ENCODE results near the gene C1orf53. TPM values are rescaled to one million over a fixed set of nuclear protein-coding genes. Genes with fewer than 3 reads are reported as not detected.
"Not testable (repeated sequence)": the region's sequence is repeated elsewhere in the genome, so short reads cannot be mapped to it uniquely, and the experiment has no call there.

The C1orf53 gene
- total RNA-seq (not detected), total RNA-seq (0 to 0.15 reads per million in 2 donors)

DNA sequence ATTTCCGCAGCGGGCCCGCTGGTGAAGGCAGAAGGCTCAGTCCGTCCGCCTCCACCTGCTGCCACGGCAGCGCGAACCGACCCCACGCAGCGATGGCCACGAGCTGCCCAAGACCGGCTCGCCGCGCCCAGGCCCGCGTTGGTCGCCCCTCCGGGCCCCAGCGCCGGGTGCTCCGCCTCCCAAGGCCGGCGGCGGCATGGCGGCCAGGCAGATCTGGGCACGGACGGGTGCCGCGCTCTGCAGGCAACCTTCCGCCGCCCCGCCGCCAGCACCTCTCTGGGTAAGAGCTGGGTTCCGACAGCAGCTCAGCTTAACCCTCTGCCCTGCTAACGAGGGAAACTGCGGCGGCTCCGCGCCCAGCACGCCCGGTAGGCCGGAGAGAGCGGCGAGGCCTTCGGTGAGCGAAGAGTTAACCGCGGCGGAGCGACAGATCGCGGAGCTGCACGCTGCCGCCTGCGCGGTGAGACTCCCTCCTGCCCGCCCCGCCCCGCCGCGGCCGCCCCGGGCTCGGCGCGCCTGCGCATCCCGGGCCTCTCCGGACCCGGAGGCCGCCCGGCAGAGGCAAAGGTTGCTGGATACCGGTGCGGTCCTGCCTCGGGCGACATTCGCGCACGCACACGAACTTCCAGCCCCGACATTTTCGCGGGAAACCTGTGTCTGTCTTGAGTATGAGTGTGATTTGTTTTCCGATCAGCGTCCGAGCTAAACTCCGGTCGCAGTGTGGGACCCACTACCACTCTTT, at the start of gene C1orf53:
Gene C1orf53, plus strand, starts transcription at position 177 of the 742 bp plus-strand sequence. Its CDS starts 20 bp downstream, at position 197.
- H3K27me3 Mint-ChIP-seq = peaks cover 51% of the 10 kb centered on the region
- ATAC-seq = peak; percentile 91

GRCh38 chr1:197855751-197856150, 46.7 kb upstream of the C1orf53 start:
- not testable (repeated sequence) for H3K4me1 Mint-ChIP-seq; DNase-seq; H3K4me3 Mint-ChIP-seq; H3K36me3 Mint-ChIP-seq (ENCODE audit: low read depth); H3K27ac Mint-ChIP-seq; H3K9me3 ChIP-seq (ENCODE audit: control insufficient read depth, low read length, poor library complexity, severe bottlenecking); ATAC-seq
- peaks cover 11% of the 10 kb centered on the region for H3K27me3 Mint-ChIP-seq

More for the DNA sequence above, at the start of gene C1orf53:
- DNase-seq = peak; percentile 57 to 68 (median 67)
- H3K36me3 Mint-ChIP-seq (ENCODE audit: low read depth) = peaks cover 2% of the 10 kb centered on the region
- H3K4me3 Mint-ChIP-seq = peak within 1 kb of the TSS; percentile 92
- H3K9me3 ChIP-seq (ENCODE audit: control insufficient read depth, low read length, poor library complexity, severe bottlenecking) = no peaks in the 10 kb centered on the region
- peak within 1 kb of the TSS; percentile 27 for H3K27ac Mint-ChIP-seq
- H3K4me1 Mint-ChIP-seq = peaks cover 9% of the 10 kb centered on the region

- H3K36me3 Mint-ChIP-seq (ENCODE audit: low read depth) = no peaks in the 10 kb centered on the region
Observed at GRCh38 chr1:197857477-197857876, 45.0 kb upstream of the C1orf53 start.

GRCh38 chr1:197859024-197859423, 43.4 kb upstream of the C1orf53 start:
- Mint-ChIP-seq H3K27me3 (peaks cover 4% of the 10 kb centered on the region), H3K36me3 (ENCODE audit: low read depth) (no peaks in the 10 kb centered on the region), H3K4me3 (no peak overlapping the region), H3K4me1 (no peaks in the 10 kb centered on the region), H3K27ac (no peak overlapping the region)
- ATAC-seq = no peak
- no peak for DNase-seq
- H3K9me3 ChIP-seq (ENCODE audit: control insufficient read depth, low read length, poor library complexity, severe bottlenecking) = no peaks in the 10 kb centered on the region

More at GRCh38 chr1:197857477-197857876, 45.0 kb upstream of the C1orf53 start:
- Mint-ChIP-seq H3K4me1 (no peaks in the 10 kb centered on the region), H3K4me3 (no peak overlapping the region), H3K27me3 (peaks cover 1% of the 10 kb centered on the region), H3K27ac (no peak overlapping the region)
- ATAC-seq (no peak), DNase-seq (no peak)
- H3K9me3 ChIP-seq (ENCODE audit: control insufficient read depth, low read length, poor library complexity, severe bottlenecking) = no peaks in the 10 kb centered on the region

GRCh38 chr1:197862221-197862620, 40.2 kb upstream of the C1orf53 start:
- H3K4me3 Mint-ChIP-seq = no peak overlapping the region
- no peak overlapping the region for H3K27ac Mint-ChIP-seq
- H3K36me3 Mint-ChIP-seq (ENCODE audit: low read depth) = no peaks in the 10 kb centered on the region
- no peaks in the 10 kb centered on the region for H3K9me3 ChIP-seq (ENCODE audit: control insufficient read depth, low read length, poor library complexity, severe bottlenecking)
- H3K27me3 Mint-ChIP-seq = peaks cover 4% of the 10 kb centered on the region
- ATAC-seq (no peak), DNase-seq (no peak)
- no peaks in the 10 kb centered on the region for H3K4me1 Mint-ChIP-seq

- Mint-ChIP-seq H3K4me3 (no peak overlapping the region), H3K36me3 (ENCODE audit: low read depth) (no peaks in the 10 kb centered on the region), H3K27me3 (peaks cover 4% of the 10 kb centered on the region), H3K27ac (no peak overlapping the region), H3K4me1 (no peaks in the 10 kb centered on the region)
- no peak for DNase-seq
- ATAC-seq = no peak
- H3K9me3 ChIP-seq (ENCODE audit: control insufficient read depth, low read length, poor library complexity, severe bottlenecking) = no peaks in the 10 kb centered on the region
Observed at GRCh38 chr1:197862671-197863070, 39.8 kb upstream of the C1orf53 start.

GRCh38 chr1:197865809-197866208, 36.6 kb upstream of the C1orf53 start:
- Mint-ChIP-seq H3K36me3 (ENCODE audit: low read depth) (no peaks in the 10 kb centered on the region), H3K4me1 (no peaks in the 10 kb centered on the region), H3K4me3 (no peak overlapping the region), H3K27ac (no peak overlapping the region), H3K27me3 (peaks cover 4% of the 10 kb centered on the region)
- DNase-seq (no peak), ATAC-seq (no peak)
- no peaks in the 10 kb centered on the region for H3K9me3 ChIP-seq (ENCODE audit: control insufficient read depth, low read length, poor library complexity, severe bottlenecking)

- ATAC-seq (peak; percentile 87), DNase-seq (peak in 1 of 3 donors; percentile 11)
- H3K27me3 Mint-ChIP-seq = peaks cover 15% of the 10 kb centered on the region
- H3K27ac Mint-ChIP-seq = no peak overlapping the region
- H3K4me1 Mint-ChIP-seq = no peaks in the 10 kb centered on the region
- no peaks in the 10 kb centered on the region for H3K36me3 Mint-ChIP-seq (ENCODE audit: low read depth)
- no peak overlapping the region for H3K4me3 Mint-ChIP-seq
- H3K9me3 ChIP-seq (ENCODE audit: control insufficient read depth, low read length, poor library complexity, severe bottlenecking) = no peaks in the 10 kb centered on the region
Observed at GRCh38 chr1:197868751-197869489, 33.5 kb upstream of the C1orf53 start.

DNA sequence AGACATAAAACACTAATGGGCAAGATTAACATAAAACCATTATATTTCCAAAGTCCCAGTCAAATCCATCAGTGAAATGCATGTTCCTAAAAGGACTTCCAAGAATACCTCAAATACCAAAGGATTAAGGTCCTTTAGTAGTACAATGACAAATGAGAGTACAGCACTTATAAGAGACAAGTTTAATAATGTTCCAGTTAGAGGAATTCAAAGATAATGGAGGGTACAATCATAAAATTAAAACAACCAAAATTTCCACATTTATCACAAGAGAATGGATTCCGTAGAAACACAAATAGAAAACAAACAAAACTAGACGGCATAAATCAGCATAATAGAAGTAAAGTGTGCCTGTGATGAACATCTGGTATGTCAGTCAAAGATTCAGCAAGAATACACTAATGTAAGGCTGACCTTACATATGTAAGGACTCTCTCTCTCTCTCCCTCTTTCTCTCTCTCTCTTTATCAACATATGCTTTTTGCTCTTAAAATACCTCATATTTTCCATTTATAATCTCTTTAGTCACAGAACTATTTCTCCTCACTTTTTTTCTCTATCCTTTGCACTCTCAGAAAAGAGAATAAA, 32.8 kb upstream of the C1orf53 start:
- H3K4me1 Mint-ChIP-seq = no peaks in the 10 kb centered on the region
- no peaks in the 10 kb centered on the region for H3K36me3 Mint-ChIP-seq (ENCODE audit: low read depth)
- H3K4me3 Mint-ChIP-seq = no peak overlapping the region
- ATAC-seq = no peak
- H3K9me3 ChIP-seq (ENCODE audit: control insufficient read depth, low read length, poor library complexity, severe bottlenecking) = no peaks in the 10 kb centered on the region
- no peak for DNase-seq
- H3K27me3 Mint-ChIP-seq = peaks cover 15% of the 10 kb centered on the region
- H3K27ac Mint-ChIP-seq = no peak overlapping the region

DNA sequence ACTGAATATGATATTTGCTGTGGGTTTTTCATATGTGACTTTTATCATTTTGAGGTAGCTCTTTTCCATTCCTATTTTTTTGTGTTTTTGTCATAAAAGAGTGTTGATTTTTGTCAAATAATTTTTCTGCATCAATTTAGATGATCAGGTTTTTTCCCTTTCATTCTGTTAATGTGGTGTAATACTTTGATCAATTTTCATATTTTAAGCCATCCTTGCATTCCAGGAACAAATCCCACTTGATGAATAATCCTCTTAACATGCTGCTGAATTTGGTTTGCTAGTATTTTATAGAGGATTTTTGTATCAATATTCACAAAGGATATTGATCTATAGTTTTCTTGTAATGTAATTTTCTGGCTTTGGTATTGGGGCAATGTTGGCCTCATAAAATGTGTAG, 25.5 kb upstream of the C1orf53 start:
- H3K36me3 Mint-ChIP-seq (ENCODE audit: low read depth) = peaks cover 2% of the 10 kb centered on the region
- no peak for ATAC-seq
- DNase-seq = no peak
- H3K4me3 Mint-ChIP-seq = no peak overlapping the region
- H3K4me1 Mint-ChIP-seq = no peaks in the 10 kb centered on the region
- peaks cover 17% of the 10 kb centered on the region for H3K27me3 Mint-ChIP-seq
- no peak overlapping the region for H3K27ac Mint-ChIP-seq
- H3K9me3 ChIP-seq (ENCODE audit: control insufficient read depth, low read length, poor library complexity, severe bottlenecking) = no peaks in the 10 kb centered on the region

DNA sequence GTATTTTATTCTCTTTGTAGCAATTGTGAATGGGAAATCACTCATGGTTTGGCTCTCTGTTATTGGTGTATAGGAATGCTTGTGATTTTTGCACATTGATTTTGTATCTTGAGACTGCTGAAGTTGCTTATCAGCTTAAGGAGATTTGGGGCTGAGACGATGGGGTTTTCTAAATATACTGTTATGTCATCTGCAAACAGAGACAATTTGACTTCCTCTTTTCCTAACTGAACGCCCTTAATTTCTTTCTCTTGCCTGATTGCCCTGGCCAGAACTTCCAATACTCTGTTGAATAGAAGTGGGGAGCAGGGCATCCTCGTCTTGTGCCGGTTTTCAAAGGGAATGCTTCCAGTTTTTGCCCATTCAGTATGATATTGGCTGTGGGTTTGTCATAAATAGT, 22.0 kb upstream of the C1orf53 start:
- not testable (repeated sequence) for H3K4me1 Mint-ChIP-seq; H3K9me3 ChIP-seq (ENCODE audit: control insufficient read depth, low read length, poor library complexity, severe bottlenecking); H3K27ac Mint-ChIP-seq; H3K4me3 Mint-ChIP-seq; ATAC-seq; DNase-seq; H3K36me3 Mint-ChIP-seq (ENCODE audit: low read depth)
- H3K27me3 Mint-ChIP-seq = peaks cover 26% of the 10 kb centered on the region

GRCh38 chr1:197882241-197882640, 20.2 kb upstream of the C1orf53 start:
- H3K36me3 Mint-ChIP-seq (ENCODE audit: low read depth); H3K27ac Mint-ChIP-seq; H3K4me3 Mint-ChIP-seq; DNase-seq; H3K4me1 Mint-ChIP-seq; ATAC-seq; H3K9me3 ChIP-seq (ENCODE audit: control insufficient read depth, low read length, poor library complexity, severe bottlenecking): not testable (repeated sequence)
- peaks cover 26% of the 10 kb centered on the region for H3K27me3 Mint-ChIP-seq

DNA sequence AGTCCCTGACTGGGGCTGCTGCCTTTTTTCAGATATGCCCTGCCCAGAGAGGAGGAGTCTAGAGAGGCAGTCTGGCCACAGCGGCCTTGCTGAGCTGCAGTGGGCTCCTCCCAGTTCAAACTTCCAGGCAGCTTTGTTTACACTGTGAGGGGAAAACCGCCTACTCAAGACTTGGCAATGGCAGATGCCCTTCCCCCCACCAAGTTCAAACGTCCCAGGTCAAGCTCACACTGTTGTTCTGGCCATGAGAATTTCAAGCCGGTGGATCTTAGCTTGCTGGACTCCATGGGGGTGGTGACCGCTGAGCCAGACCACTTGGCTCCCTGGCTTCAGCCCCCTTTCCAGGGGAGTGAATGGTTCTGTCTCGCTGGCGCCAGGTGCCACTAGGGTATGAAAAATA, 18.3 kb upstream of the C1orf53 start:
- Mint-ChIP-seq H3K27me3 (peaks cover 32% of the 10 kb centered on the region), H3K36me3 (ENCODE audit: low read depth) (peaks cover 4% of the 10 kb centered on the region), H3K4me1 (no peaks in the 10 kb centered on the region), H3K27ac (no peak overlapping the region), H3K4me3 (no peak overlapping the region)
- DNase-seq (no peak), ATAC-seq (no peak)
- no peaks in the 10 kb centered on the region for H3K9me3 ChIP-seq (ENCODE audit: control insufficient read depth, low read length, poor library complexity, severe bottlenecking)
